ENCODE results near the gene EFHD2.

The EFHD2 gene

DNA sequence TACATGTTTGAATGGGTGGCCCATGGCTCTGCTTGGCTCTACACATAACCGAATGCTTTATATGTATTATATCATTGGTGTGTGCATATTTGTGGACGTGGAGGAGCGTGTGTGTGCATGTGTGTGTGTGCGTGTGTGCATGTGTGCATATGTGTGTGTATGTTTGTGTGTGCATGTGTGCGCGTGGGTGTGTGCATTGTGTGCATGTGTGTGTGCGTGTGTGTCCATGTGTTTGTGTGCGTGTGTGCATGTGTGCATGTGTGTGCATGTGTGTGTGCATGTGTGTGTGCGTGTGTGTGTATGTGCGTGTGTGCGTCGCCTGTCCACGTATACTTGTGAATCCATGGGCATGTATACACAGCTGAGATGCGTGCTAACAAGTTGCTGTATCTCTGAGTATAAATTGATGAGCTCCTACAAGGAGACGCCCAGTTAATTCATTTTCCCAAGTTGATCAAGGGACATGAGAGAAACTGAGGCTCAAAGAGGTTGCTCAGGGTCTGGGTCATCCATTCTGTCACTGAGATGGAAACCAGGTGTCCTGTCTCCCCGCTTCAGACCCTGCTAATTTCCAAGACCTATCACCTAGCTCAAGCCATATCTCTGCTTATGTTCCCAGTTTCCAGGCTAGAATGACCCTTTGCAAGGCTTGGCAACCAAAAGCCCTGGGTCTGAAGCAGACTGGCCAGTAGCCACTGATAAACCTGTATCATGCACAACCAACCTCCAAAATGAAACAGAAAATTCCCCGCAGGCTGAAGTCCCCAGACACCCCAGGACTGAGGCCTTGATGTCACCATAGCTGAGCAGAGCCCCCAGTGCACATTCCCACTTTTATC lies 25.8 kb downstream of the EFHD2 start:
- no peaks in the 10 kb centered on the region for H3K36me3 ChIP-seq (ENCODE audit: control insufficient read depth in 2 of 2, insufficient read depth in 1 of 2, low read length in 2 of 2)
- no peak overlapping the region for H3K4me3 ChIP-seq (ENCODE audit: low read depth, low read length)
- POLR2A ChIA-PET = interaction anchor here (0.7 kb wide), 1 partner anchor 12 kb away, joined by 5 read pairs; no protein-coding TSS in a partner anchor
- TF ChIP-seq FEZF1 (tag by site-specific recombination; IDR thresholded peaks at IDR 0.05) (no peak), EGR2 (tag by site-specific recombination; IDR thresholded peaks at IDR 0.05; ENCODE audit: low read depth) (0 out of 2 replicates have a peak, but pooled peaks have one; percentile 5), ZNF626 (tag by site-specific recombination; IDR thresholded peaks at IDR 0.05) (no peak), MZF1 (tag by site-specific recombination; IDR thresholded peaks at IDR 0.05; ENCODE audit: borderline replicate concordance) (no peak), ZNF174 (tag by site-specific recombination; IDR thresholded peaks at IDR 0.05) (no peak), ZNF501 (tag by site-specific recombination; IDR thresholded peaks at IDR 0.05) (no peak), ZNF785 (tag by site-specific recombination; IDR thresholded peaks at IDR 0.05) (0 out of 2 replicates have a peak, but pooled peaks have one; percentile 57), REST (tag by site-specific recombination; IDR thresholded peaks at IDR 0.05) (no peak), ZFHX2 (tag by site-specific recombination; conservative IDR thresholded peaks at IDR 0.05) (peak; percentile 26; the same call in 1 of the 2 replicates), ZFP41 (tag by site-specific recombination; IDR thresholded peaks at IDR 0.05; ENCODE audit: borderline replicate concordance) (no peak)
- TF ChIP-seq, protein P1, sequence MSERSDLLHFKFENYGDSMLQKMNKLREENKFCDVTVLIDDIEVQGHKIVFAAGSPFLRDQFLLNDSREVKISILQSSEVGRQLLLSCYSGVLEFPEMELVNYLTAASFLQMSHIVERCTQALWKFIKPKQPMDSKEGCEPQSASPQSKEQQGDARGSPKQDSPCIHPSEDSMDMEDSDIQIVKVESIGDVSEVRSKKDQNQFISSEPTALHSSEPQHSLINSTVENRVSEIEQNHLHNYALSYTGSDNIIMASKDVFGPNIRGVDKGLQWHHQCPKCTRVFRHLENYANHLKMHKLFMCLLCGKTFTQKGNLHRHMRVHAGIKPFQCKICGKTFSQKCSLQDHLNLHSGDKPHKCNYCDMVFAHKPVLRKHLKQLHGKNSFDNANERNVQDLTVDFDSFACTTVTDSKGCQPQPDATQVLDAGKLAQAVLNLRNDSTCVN (tag by site-specific recombination; optimal IDR thresholded peaks at IDR 0.05) = peak; percentile 13
- TF ChIP-seq, protein P2, sequence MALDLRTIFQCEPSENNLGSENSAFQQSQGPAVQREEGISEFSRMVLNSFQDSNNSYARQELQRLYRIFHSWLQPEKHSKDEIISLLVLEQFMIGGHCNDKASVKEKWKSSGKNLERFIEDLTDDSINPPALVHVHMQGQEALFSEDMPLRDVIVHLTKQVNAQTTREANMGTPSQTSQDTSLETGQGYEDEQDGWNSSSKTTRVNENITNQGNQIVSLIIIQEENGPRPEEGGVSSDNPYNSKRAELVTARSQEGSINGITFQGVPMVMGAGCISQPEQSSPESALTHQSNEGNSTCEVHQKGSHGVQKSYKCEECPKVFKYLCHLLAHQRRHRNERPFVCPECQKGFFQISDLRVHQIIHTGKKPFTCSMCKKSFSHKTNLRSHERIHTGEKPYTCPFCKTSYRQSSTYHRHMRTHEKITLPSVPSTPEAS (tag by site-specific recombination; IDR thresholded peaks at IDR 0.05) = peak; percentile 100
- TF ChIP-seq, protein P3, sequence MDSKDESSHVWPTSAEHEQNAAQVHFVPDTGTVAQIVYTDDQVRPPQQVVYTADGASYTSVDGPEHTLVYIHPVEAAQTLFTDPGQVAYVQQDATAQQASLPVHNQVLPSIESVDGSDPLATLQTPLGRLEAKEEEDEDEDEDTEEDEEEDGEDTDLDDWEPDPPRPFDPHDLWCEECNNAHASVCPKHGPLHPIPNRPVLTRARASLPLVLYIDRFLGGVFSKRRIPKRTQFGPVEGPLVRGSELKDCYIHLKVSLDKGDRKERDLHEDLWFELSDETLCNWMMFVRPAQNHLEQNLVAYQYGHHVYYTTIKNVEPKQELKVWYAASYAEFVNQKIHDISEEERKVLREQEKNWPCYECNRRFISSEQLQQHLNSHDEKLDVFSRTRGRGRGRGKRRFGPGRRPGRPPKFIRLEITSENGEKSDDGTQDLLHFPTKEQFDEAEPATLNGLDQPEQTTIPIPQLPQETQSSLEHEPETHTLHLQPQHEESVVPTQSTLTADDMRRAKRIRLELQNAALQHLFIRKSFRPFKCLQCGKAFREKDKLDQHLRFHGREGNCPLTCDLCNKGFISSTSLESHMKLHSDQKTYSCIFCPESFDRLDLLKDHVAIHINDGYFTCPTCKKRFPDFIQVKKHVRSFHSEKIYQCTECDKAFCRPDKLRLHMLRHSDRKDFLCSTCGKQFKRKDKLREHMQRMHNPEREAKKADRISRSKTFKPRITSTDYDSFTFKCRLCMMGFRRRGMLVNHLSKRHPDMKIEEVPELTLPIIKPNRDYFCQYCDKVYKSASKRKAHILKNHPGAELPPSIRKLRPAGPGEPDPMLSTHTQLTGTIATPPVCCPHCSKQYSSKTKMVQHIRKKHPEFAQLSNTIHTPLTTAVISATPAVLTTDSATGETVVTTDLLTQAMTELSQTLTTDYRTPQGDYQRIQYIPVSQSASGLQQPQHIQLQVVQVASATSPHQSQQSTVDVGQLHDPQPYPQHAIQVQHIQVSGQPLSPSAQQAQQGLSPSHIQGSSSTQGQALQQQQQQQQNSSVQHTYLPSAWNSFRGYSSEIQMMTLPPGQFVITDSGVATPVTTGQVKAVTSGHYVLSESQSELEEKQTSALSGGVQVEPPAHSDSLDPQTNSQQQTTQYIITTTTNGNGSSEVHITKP (tag by site-specific recombination; IDR thresholded peaks at IDR 0.05) = no peak
- H3K9me3 ChIP-seq (ENCODE audit: control insufficient read depth, insufficient read depth, low read depth, low read length) = no peaks in the 10 kb centered on the region
- H3K27ac ChIP-seq (ENCODE audit: extremely low read depth, low read depth, low read length) = no peak overlapping the region
- no peaks in the 10 kb centered on the region for H3K4me1 ChIP-seq (ENCODE audit: control insufficient read depth, insufficient read depth, low read length)
- CTCF ChIA-PET = no interaction called here

Data from HEK293 (cell line).